GM23338 (cell line): ENCODE data around the gene C2orf92. TPM values are rescaled to one million over a fixed set of nuclear protein-coding genes. Genes with fewer than 3 reads are reported as not detected.

ENCODE experiments used
- ATAC-seq: fragments of 200-7000 bp; cut with Tn5 transposase; 3 replicates; pipeline ENCODE4 v1.9.1; 2020
- DNase-seq: peaks from one replicate; pipeline ENCODE4 v3.0.0-alpha.2; 2015; ENCODE audit warnings: low spot score
- H2AFZ ChIP-seq: fragments of 200-600 bp; sonication (generic); 2 replicates; pipeline ENCODE4 v1.8.0; 2016; ENCODE audit warnings: antibody characterized with exemption, mild to moderate bottlenecking, moderate library complexity
- H3F3A ChIP-seq: fragments of 200-600 bp; sonication (generic); replicated peaks from 2 replicates; pipeline ENCODE4 v1.8.0; 2017; ENCODE audit warnings: antibody characterized with exemption, mixed run types, low read depth
- H3K27ac ChIP-seq: fragments of 200-600 bp; sonication (generic); 2 replicates; pipeline ENCODE4 v1.6.1; 2016; ENCODE audit warnings: low read depth
- H3K27me3 ChIP-seq: fragments of 200-600 bp; sonication (generic); 2 replicates; pipeline ENCODE4 v1.8.0; 2016; ENCODE audit warnings: mild to moderate bottlenecking, mixed run types, moderate library complexity; ENCODE audit not compliant: insufficient read depth
- H3K36me3 ChIP-seq: fragments of 200-600 bp; sonication (generic); 2 replicates; pipeline ENCODE4 v1.8.0; 2016; ENCODE audit warnings: mild to moderate bottlenecking; ENCODE audit not compliant: insufficient read depth
- H3K4me1 ChIP-seq: fragments of 200-600 bp; sonication (generic); 2 replicates; pipeline ENCODE4 v1.8.0; 2016; ENCODE audit warnings: mild to moderate bottlenecking, moderate library complexity; ENCODE audit not compliant: insufficient read depth
- H3K4me2 ChIP-seq: fragments of 200-600 bp; sonication (generic); 2 replicates; pipeline ENCODE4 v1.7.1; 2017; ENCODE audit warnings: mixed run types
- H3K4me3 ChIP-seq: fragments of 200-600 bp; sonication (generic); 2 replicates; pipeline ENCODE4 v1.6.1; 2016; ENCODE audit warnings: mixed run types
- H3K79me2 ChIP-seq: fragments of 200-600 bp; sonication (generic); replicated peaks from 2 replicates; pipeline ENCODE4 v1.8.0; 2017; ENCODE audit warnings: mild to moderate bottlenecking; ENCODE audit not compliant: insufficient read depth
- H3K9me2 ChIP-seq: fragments of 200-600 bp; sonication (generic); 2 replicates; pipeline ENCODE4 v1.8.0; 2017; ENCODE audit not compliant: insufficient read depth
- H4K20me1 ChIP-seq: fragments of 200-600 bp; sonication (generic); replicated peaks from 2 replicates; pipeline ENCODE4 v1.8.0; 2017; ENCODE audit warnings: mild to moderate bottlenecking; ENCODE audit not compliant: insufficient read depth
- H3K27ac Mint-ChIP-seq: 2 replicates; pipeline ENCODE4 v1.8.0; 2020; ENCODE audit warnings: inconsistent platforms, mild to moderate bottlenecking, moderate library complexity, mixed read lengths
- H3K27me3 Mint-ChIP-seq: 3 replicates; pipeline ENCODE4 v1.8.0; 2022; ENCODE audit warnings: low read depth, mild to moderate bottlenecking, moderate library complexity, mixed read lengths, inconsistent platforms; ENCODE audit not compliant: insufficient read depth, poor library complexity
- H3K36me3 Mint-ChIP-seq: 3 replicates; pipeline ENCODE4 v1.8.0; 2021; ENCODE audit warnings: low read depth, mild to moderate bottlenecking, inconsistent platforms, moderate library complexity, mixed read lengths
- H3K4me1 Mint-ChIP-seq: 3 replicates; pipeline ENCODE4 v1.8.0; 2020; ENCODE audit warnings: mild to moderate bottlenecking, inconsistent platforms, mixed read lengths
- H3K4me3 Mint-ChIP-seq: 3 replicates; pipeline ENCODE4 v1.8.0; 2021; ENCODE audit warnings: moderate library complexity, mild to moderate bottlenecking, inconsistent platforms, mixed read lengths
- H3K9me3 Mint-ChIP-seq: 3 replicates; pipeline ENCODE4 v1.8.0; 2020; ENCODE audit warnings: moderate library complexity, mild to moderate bottlenecking, inconsistent platforms, mixed read lengths
- CREB1 ChIP-seq: fragments of 250-450 bp; sonication (Bioruptor Pico); IDR thresholded peaks from 2 replicates; pipeline ENCODE4 v1.5.0; 2020; ENCODE audit warnings: low read depth, mild to moderate bottlenecking, moderate library complexity
- EZH2 ChIP-seq: fragments of 200-600 bp; sonication (generic); IDR thresholded peaks from one replicate; pipeline ENCODE4 v1.8.0; 2017; ENCODE audit warnings: antibody characterized with exemption, mild to moderate bottlenecking, low read depth; ENCODE audit not compliant: unreplicated experiment
- EZH2phosphoT487 ChIP-seq: fragments of 200-600 bp; sonication (generic); IDR thresholded peaks from one replicate; pipeline ENCODE4 v1.8.1; 2018; ENCODE audit warnings: antibody characterized with exemption; ENCODE audit not compliant: unreplicated experiment
- JUNB ChIP-seq: IDR thresholded peaks from one replicate; pipeline ENCODE4 v1.6.1; 2016; ENCODE audit warnings: antibody characterized with exemption; ENCODE audit not compliant: unreplicated experiment
- NANOG ChIP-seq: IDR thresholded peaks from 2 replicates; pipeline ENCODE4 v1.6.1; 2016; ENCODE audit warnings: antibody characterized with exemption, borderline replicate concordance
- POLR2AphosphoS5 ChIP-seq: IDR thresholded peaks from 2 replicates; pipeline ENCODE4 v1.6.1; 2016; ENCODE audit warnings: antibody characterized with exemption, low read depth
- STAT1 ChIP-seq: IDR thresholded peaks from one replicate; pipeline ENCODE4 v1.6.1; 2016; ENCODE audit warnings: antibody characterized with exemption; ENCODE audit not compliant: unreplicated experiment
- ZNF114 ChIP-seq: fragments of 250-450 bp; sonication (Bioruptor Pico); IDR thresholded peaks from 2 replicates; pipeline ENCODE4 v1.5.0; 2020; ENCODE audit warnings: mild to moderate bottlenecking, moderate library complexity
- ZNF331 ChIP-seq: fragments of 250-450 bp; sonication (Bioruptor Pico); IDR thresholded peaks from 2 replicates; pipeline ENCODE4 v1.5.0; 2020; ENCODE audit warnings: low read depth, mild to moderate bottlenecking, moderate library complexity
- ZNF462 ChIP-seq: fragments of 250-450 bp; sonication (Bioruptor Pico); IDR thresholded peaks from 2 replicates; pipeline ENCODE4 v1.5.0; 2020; ENCODE audit warnings: mild to moderate bottlenecking, moderate library complexity
- polyA plus RNA-seq: library from polyadenylated mRNA; unstranded; fragments of >200 nt; fragmentation: Nextera tagmentation; extraction: Ambion mirVana; gene quantifications from 2 replicates; pipeline ENCODE4 v1.2.1, GENCODE V29; 2016
- total RNA-seq: library from RNA; depleted of rRNA; stranded (reverse); fragments of >200 nt; shearing (Covaris generic); gene quantifications from 2 replicates; pipeline ENCODE4 v1.2.3, GENCODE V29; 2014
- TF ChIP-seq, protein P1 (sequence below), 2 experiments: fragments of 200-600 bp in 1 of 2; sonication (generic) in 1 of 2; conservative IDR thresholded peaks; 2 replicates each; pipeline versions ENCODE4 v1.5.1 to v1.6.1; 2016 to 2017; ENCODE audit warnings: antibody characterized with exemption in 2 of 2, low read depth in 2 of 2, mild to moderate bottlenecking in 2 of 2, moderate library complexity in 1 of 2
- TF ChIP-seq, protein P2 (sequence below): IDR thresholded peaks from 2 replicates; pipeline ENCODE4 v1.6.1; 2016; ENCODE audit warnings: antibody characterized with exemption

C2orf92 gene
- total and polyA plus RNA-seq, 2 experiments from 2014 or later, result 1.7 to 2.6 TPM

DNA sequence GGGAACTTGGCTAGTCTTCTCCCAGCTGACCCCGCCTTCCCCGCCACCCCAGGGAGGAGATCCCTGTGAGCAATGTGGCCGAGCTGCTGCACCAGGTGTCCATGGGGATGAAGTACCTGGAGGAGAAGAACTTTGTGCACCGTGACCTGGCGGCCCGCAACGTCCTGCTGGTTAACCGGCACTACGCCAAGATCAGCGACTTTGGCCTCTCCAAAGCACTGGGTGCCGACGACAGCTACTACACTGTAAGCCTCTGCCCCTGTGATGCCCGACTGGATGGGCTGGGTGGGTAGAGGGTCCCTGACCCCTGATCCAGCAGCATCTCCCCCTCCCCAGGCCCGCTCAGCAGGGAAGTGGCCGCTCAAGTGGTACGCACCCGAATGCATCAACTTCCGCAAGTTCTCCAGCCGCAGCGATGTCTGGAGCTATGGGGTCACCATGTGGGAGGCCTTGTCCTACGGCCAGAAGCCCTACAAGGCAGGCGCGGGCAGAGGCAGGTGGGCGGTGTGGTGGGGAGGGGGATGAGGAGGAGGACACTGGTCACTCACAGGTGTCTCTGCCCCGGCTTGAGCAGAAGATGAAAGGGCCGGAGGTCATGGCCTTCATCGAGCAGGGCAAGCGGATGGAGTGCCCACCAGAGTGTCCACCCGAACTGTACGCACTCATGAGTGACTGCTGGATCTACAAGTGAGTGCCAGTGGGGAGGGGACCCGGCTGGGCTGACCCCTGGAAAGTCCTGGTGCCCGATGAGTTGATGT lies 68.1 kb downstream of the C2orf92 start:
- H3K9me3 Mint-ChIP-seq, result no peaks in the 10 kb centered on the region
- H3K4me1 Mint-ChIP-seq, result peaks cover 4% of the 10 kb centered on the region; the same call in 2 of the 3 replicates
- H3K27ac ChIP-seq, result no peak overlapping the region
- no peaks in the 10 kb centered on the region for H3F3A ChIP-seq
- 0 out of 2 replicates have a peak, but pooled peaks cover 4% of the 10 kb centered on the region for H3K9me2 ChIP-seq
- H3K79me2 ChIP-seq, result no peaks in the 10 kb centered on the region
- no peaks in the 10 kb centered on the region for H3K27me3 ChIP-seq
- H3K4me3 Mint-ChIP-seq, result no peak overlapping the region
- no peaks in the 10 kb centered on the region for H3K36me3 ChIP-seq
- H4K20me1 ChIP-seq, result no peaks in the 10 kb centered on the region
- TF ChIP-seq NANOG, result no peak
- TF ChIP-seq, protein P1, sequence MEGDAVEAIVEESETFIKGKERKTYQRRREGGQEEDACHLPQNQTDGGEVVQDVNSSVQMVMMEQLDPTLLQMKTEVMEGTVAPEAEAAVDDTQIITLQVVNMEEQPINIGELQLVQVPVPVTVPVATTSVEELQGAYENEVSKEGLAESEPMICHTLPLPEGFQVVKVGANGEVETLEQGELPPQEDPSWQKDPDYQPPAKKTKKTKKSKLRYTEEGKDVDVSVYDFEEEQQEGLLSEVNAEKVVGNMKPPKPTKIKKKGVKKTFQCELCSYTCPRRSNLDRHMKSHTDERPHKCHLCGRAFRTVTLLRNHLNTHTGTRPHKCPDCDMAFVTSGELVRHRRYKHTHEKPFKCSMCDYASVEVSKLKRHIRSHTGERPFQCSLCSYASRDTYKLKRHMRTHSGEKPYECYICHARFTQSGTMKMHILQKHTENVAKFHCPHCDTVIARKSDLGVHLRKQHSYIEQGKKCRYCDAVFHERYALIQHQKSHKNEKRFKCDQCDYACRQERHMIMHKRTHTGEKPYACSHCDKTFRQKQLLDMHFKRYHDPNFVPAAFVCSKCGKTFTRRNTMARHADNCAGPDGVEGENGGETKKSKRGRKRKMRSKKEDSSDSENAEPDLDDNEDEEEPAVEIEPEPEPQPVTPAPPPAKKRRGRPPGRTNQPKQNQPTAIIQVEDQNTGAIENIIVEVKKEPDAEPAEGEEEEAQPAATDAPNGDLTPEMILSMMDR (conservative IDR thresholded peaks at IDR 0.05; ENCODE audit: low read depth in 2 of 2), result no peak
- TF ChIP-seq JUNB, result no peak
- TF ChIP-seq, protein P2, sequence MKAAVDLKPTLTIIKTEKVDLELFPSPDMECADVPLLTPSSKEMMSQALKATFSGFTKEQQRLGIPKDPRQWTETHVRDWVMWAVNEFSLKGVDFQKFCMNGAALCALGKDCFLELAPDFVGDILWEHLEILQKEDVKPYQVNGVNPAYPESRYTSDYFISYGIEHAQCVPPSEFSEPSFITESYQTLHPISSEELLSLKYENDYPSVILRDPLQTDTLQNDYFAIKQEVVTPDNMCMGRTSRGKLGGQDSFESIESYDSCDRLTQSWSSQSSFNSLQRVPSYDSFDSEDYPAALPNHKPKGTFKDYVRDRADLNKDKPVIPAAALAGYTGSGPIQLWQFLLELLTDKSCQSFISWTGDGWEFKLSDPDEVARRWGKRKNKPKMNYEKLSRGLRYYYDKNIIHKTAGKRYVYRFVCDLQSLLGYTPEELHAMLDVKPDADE, result no peak
- no peak for TF ChIP-seq ZNF462 (CRISPR knock-in tag)
- TF ChIP-seq EZH2, result no peak
- TF ChIP-seq EZH2phosphoT487, result no peak
- TF ChIP-seq CREB1 (CRISPR knock-in tag), result no peak
- no peak for TF ChIP-seq STAT1
- TF ChIP-seq ZNF114 (CRISPR knock-in tag), result no peak
- no peak for TF ChIP-seq ZNF331
- no peak for TF ChIP-seq POLR2AphosphoS5
- H3K36me3 Mint-ChIP-seq, result no peaks in the 10 kb centered on the region; the same call in 2 of the 3 replicates
- no peak overlapping the region for H3K27ac Mint-ChIP-seq
- H2AFZ ChIP-seq, result no peak overlapping the region
- H3K4me2 ChIP-seq, result no peak overlapping the region
- no peak overlapping the region for H3K4me3 ChIP-seq
- peaks cover 21% of the 10 kb centered on the region for H3K27me3 Mint-ChIP-seq
- no peak for ATAC-seq
- DNase-seq, result no peak
- no peaks in the 10 kb centered on the region for H3K4me1 ChIP-seq
